ENCODE results near the gene CNOT6L. TPM values are rescaled to one million over a fixed set of nuclear protein-coding genes. Genes with fewer than 3 reads are reported as not detected.
A peak's percentile ranks its signal among the peaks of the same experiment; 100 is the strongest.
"Not testable (repeated sequence)": the region's sequence is repeated elsewhere in the genome, so short reads cannot be mapped to it uniquely, and the experiment has no call there.

The CNOT6L gene
- total RNA-seq, 3 donors from 2014 or later: 52.2 to 59.1 (median 56.5) TPM

- Mint-ChIP-seq H3K9me3 (no peaks in the 10 kb centered on the region), H3K4me1 (ENCODE audit: low read depth) (peaks cover 53% of the 10 kb centered on the region), H3K4me3 (peak overlapping the region; percentile 64), H3K36me3 (ENCODE audit: insufficient read depth) (peaks cover 62% of the 10 kb centered on the region), H3K27me3 (ENCODE audit: low read depth) (no peaks in the 10 kb centered on the region)
- no peak for DNase-seq
- ATAC-seq: peak; percentile 96 to 99
These were observed 84.2 kb downstream of the CNOT6L start for GRCh38 chr4:77734928-77735327.

- H3K36me3 Mint-ChIP-seq (ENCODE audit: insufficient read depth): peaks cover 56% of the 10 kb centered on the region
- H3K4me1 Mint-ChIP-seq (ENCODE audit: low read depth): peaks cover 38% of the 10 kb centered on the region
- ATAC-seq (no peak), DNase-seq (no peak)
- H3K4me3 Mint-ChIP-seq: no peak overlapping the region
- no peaks in the 10 kb centered on the region for H3K9me3 Mint-ChIP-seq
- H3K27me3 Mint-ChIP-seq (ENCODE audit: low read depth): no peaks in the 10 kb centered on the region
These were observed 87.5 kb downstream of the CNOT6L start for GRCh38 chr4:77731656-77732055.

- Mint-ChIP-seq H3K36me3 (ENCODE audit: insufficient read depth) (peaks cover 51% of the 10 kb centered on the region), H3K9me3 (no peaks in the 10 kb centered on the region), H3K27me3 (ENCODE audit: low read depth) (no peaks in the 10 kb centered on the region), H3K4me3 (no peak overlapping the region), H3K4me1 (ENCODE audit: low read depth) (peaks cover 13% of the 10 kb centered on the region)
- ATAC-seq (no peak), DNase-seq (no peak)
These were observed 90.7 kb downstream of the CNOT6L start for GRCh38 chr4:77728420-77728819.

GRCh38 chr4:77721073-77721472 is 98.1 kb downstream of the CNOT6L start:
- Mint-ChIP-seq H3K27me3 (ENCODE audit: low read depth) (no peaks in the 10 kb centered on the region), H3K4me3 (no peak overlapping the region), H3K9me3 (no peaks in the 10 kb centered on the region), H3K36me3 (ENCODE audit: insufficient read depth) (peaks cover 25% of the 10 kb centered on the region), H3K4me1 (ENCODE audit: low read depth) (peaks cover 17% of the 10 kb centered on the region)
- ATAC-seq (no peak), DNase-seq (no peak)

GRCh38 chr4:77718500-77718899 is 100.7 kb downstream of the CNOT6L start:
- H3K9me3 Mint-ChIP-seq; DNase-seq; H3K4me3 Mint-ChIP-seq; ATAC-seq; H3K27me3 Mint-ChIP-seq (ENCODE audit: low read depth): not testable (repeated sequence)
- H3K4me1 Mint-ChIP-seq (ENCODE audit: low read depth): peaks cover 21% of the 10 kb centered on the region
- H3K36me3 Mint-ChIP-seq (ENCODE audit: insufficient read depth): peaks cover 18% of the 10 kb centered on the region

GRCh38 chr4:77715414-77716290 is 103.5 kb downstream of the CNOT6L start:
- Mint-ChIP-seq H3K4me1 (ENCODE audit: low read depth) (peaks cover 18% of the 10 kb centered on the region), H3K4me3 (no peak overlapping the region), H3K9me3 (no peaks in the 10 kb centered on the region), H3K27me3 (ENCODE audit: low read depth) (no peaks in the 10 kb centered on the region), H3K36me3 (ENCODE audit: insufficient read depth) (peaks cover 19% of the 10 kb centered on the region)
- DNase-seq (no peak), ATAC-seq (no peak)

- H3K27me3 Mint-ChIP-seq (ENCODE audit: low read depth): no peaks in the 10 kb centered on the region
- no peaks in the 10 kb centered on the region for H3K9me3 Mint-ChIP-seq
- H3K36me3 Mint-ChIP-seq (ENCODE audit: insufficient read depth): peaks cover 15% of the 10 kb centered on the region
- DNase-seq (no peak), ATAC-seq (no peak)
- H3K4me1 Mint-ChIP-seq (ENCODE audit: low read depth): peaks cover 18% of the 10 kb centered on the region
- H3K4me3 Mint-ChIP-seq: no peak overlapping the region
These were observed 104.7 kb downstream of the CNOT6L start for GRCh38 chr4:77714514-77714913.

GRCh38 chr4:77713884-77714283 is 105.3 kb downstream of the CNOT6L start:
- peaks cover 16% of the 10 kb centered on the region for H3K4me1 Mint-ChIP-seq (ENCODE audit: low read depth)
- H3K27me3 Mint-ChIP-seq (ENCODE audit: low read depth): no peaks in the 10 kb centered on the region
- H3K36me3 Mint-ChIP-seq (ENCODE audit: insufficient read depth): peaks cover 12% of the 10 kb centered on the region
- H3K4me3 Mint-ChIP-seq: no peak overlapping the region
- no peaks in the 10 kb centered on the region for H3K9me3 Mint-ChIP-seq
- ATAC-seq (no peak), DNase-seq (no peak)

GRCh38 chr4:77712675-77713074 is 106.5 kb downstream of the CNOT6L start:
- Mint-ChIP-seq H3K4me1 (ENCODE audit: low read depth) (peaks cover 15% of the 10 kb centered on the region), H3K36me3 (ENCODE audit: insufficient read depth) (peaks cover 10% of the 10 kb centered on the region), H3K4me3 (no peak overlapping the region), H3K27me3 (ENCODE audit: low read depth) (no peaks in the 10 kb centered on the region), H3K9me3 (no peaks in the 10 kb centered on the region)
- ATAC-seq (no peak), DNase-seq (no peak)

- DNase-seq (no peak), ATAC-seq (no peak)
- no peaks in the 10 kb centered on the region for H3K27me3 Mint-ChIP-seq (ENCODE audit: low read depth)
- no peak overlapping the region for H3K4me3 Mint-ChIP-seq
- peaks cover 10% of the 10 kb centered on the region for H3K36me3 Mint-ChIP-seq (ENCODE audit: insufficient read depth)
- peaks cover 9% of the 10 kb centered on the region for H3K4me1 Mint-ChIP-seq (ENCODE audit: low read depth)
- no peaks in the 10 kb centered on the region for H3K9me3 Mint-ChIP-seq
These were observed 107.7 kb downstream of the CNOT6L start for GRCh38 chr4:77711469-77711868.

- no peak for DNase-seq
- Mint-ChIP-seq H3K4me3 (no peak overlapping the region), H3K36me3 (ENCODE audit: insufficient read depth) (peaks cover 10% of the 10 kb centered on the region), H3K27me3 (ENCODE audit: low read depth) (no peaks in the 10 kb centered on the region), H3K9me3 (no peaks in the 10 kb centered on the region), H3K4me1 (ENCODE audit: low read depth) (peaks cover 2% of the 10 kb centered on the region)
- no peak for ATAC-seq
These were observed 108.5 kb downstream of the CNOT6L start for GRCh38 chr4:77710684-77711083.

- Mint-ChIP-seq H3K4me1 (ENCODE audit: low read depth) (no peaks in the 10 kb centered on the region), H3K36me3 (ENCODE audit: insufficient read depth) (peaks cover 10% of the 10 kb centered on the region)
These were observed 109.1 kb downstream of the CNOT6L start for GRCh38 chr4:77710059-77710458.

GRCh38 chr4:77706717-77707116 is 112.5 kb downstream of the CNOT6L start:
- Mint-ChIP-seq H3K9me3 (no peaks in the 10 kb centered on the region), H3K4me3 (no peak overlapping the region), H3K27me3 (ENCODE audit: low read depth) (no peaks in the 10 kb centered on the region), H3K4me1 (ENCODE audit: low read depth) (no peaks in the 10 kb centered on the region), H3K36me3 (ENCODE audit: insufficient read depth) (no peaks in the 10 kb centered on the region)
- no peak for ATAC-seq
- DNase-seq: no peak

More at GRCh38 chr4:77710059-77710458, 109.1 kb downstream of the CNOT6L start:
- Mint-ChIP-seq H3K27me3 (ENCODE audit: low read depth) (no peaks in the 10 kb centered on the region), H3K9me3 (no peaks in the 10 kb centered on the region), H3K4me3 (no peak overlapping the region)
- ATAC-seq: no peak
- no peak for DNase-seq

GRCh38 chr4:77703666-77704065 is 115.5 kb downstream of the CNOT6L start:
- H3K4me1 Mint-ChIP-seq (ENCODE audit: low read depth): no peaks in the 10 kb centered on the region
- H3K27me3 Mint-ChIP-seq (ENCODE audit: low read depth): no peaks in the 10 kb centered on the region

GRCh38 chr4:77701121-77701520 is 118.0 kb downstream of the CNOT6L start:
- DNase-seq: no peak
- Mint-ChIP-seq H3K9me3 (no peaks in the 10 kb centered on the region), H3K27me3 (ENCODE audit: low read depth) (no peaks in the 10 kb centered on the region), H3K4me3 (no peak overlapping the region), H3K36me3 (ENCODE audit: insufficient read depth) (no peaks in the 10 kb centered on the region), H3K4me1 (ENCODE audit: low read depth) (no peaks in the 10 kb centered on the region)
- no peak for ATAC-seq

More at GRCh38 chr4:77703666-77704065, 115.5 kb downstream of the CNOT6L start:
- H3K4me3 Mint-ChIP-seq: no peak overlapping the region
- DNase-seq: no peak
- ATAC-seq: no peak
- no peaks in the 10 kb centered on the region for H3K9me3 Mint-ChIP-seq
- no peaks in the 10 kb centered on the region for H3K36me3 Mint-ChIP-seq (ENCODE audit: insufficient read depth)

All from activated T-cell treated with anti-CD3 and anti-CD28 coated beads, Interleukin-2, amount 50 U/mL, for 4 hours (primary cell).